ENCODE data around the gene TBC1D5. TPM values are rescaled to one million over a fixed set of nuclear protein-coding genes. Genes with fewer than 3 reads are reported as not detected.
"Not testable (repeated sequence)": the region's sequence is repeated elsewhere in the genome, so short reads cannot be mapped to it uniquely, and the experiment has no call there.

The TBC1D5 gene
- total and polyA plus RNA-seq, 12 donors, result 6.4 to 108 (median 70.7) TPM

DNA sequence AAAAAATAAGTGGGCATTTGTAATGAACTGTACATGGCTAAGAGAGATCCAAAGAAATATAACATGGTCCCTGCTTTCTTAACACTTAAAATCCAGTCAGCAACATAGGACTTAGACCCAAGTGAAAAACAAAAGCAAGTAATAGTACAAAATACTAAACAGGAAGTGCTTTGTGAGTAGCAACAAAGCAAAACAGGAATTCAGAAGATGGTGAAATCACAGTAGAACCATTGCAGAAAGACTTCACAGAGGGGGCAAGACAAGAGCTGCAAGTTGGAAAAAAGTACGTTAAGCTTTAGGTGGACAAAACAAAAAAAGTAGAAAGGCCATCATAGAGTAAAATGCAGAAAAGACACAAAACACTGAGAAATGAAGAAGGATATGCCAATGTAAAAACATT lies 116.0 kb downstream of the TBC1D5 start:
- Histone ChIP-seq H3K4me1 (replicated peaks in 1 of 2) (peaks cover 0 to 3% of the 10 kb centered on the region in 2 donors), H3K27ac (no peak overlapping the region), H3K27me3 (no peaks in the 10 kb centered on the region), H3K36me3 (replicated peaks in 1 of 2) (no peaks in the 10 kb centered on the region), H3K9me3 (replicated peaks in 1 of 3) (no peaks in the 10 kb centered on the region), H3K4me3 (no peak overlapping the region)
- no peak for DNase-seq
- TF ChIP-seq CTCF (IDR thresholded peaks at IDR 0.05) (no peak), POLR2A (IDR thresholded peaks at IDR 0.05) (no peak)
- intact Hi-C loops (cut with DNase I), result no loop called here
- WGBS, 4 donors, result 69 to 87% (median 79%) methylated on average over 1 of the region's 1 CpG

- WGBS, 4 donors, result 62 to 77% (median 70%) methylated on average over 2 of the region's 2 CpGs
- Histone ChIP-seq H3K36me3 (replicated peaks in 1 of 2) (no peaks in the 10 kb centered on the region), H3K27me3 (no peaks in the 10 kb centered on the region), H3K27ac (no peak overlapping the region), H3K9me3 (replicated peaks in 1 of 3) (no peaks in the 10 kb centered on the region), H3K4me3 (no peak overlapping the region), H3K4me1 (replicated peaks in 1 of 2) (peaks cover 0 to 3% of the 10 kb centered on the region in 2 donors)
- intact Hi-C loops (cut with DNase I), result no loop called here
- TF ChIP-seq POLR2A (IDR thresholded peaks at IDR 0.05) (no peak), CTCF (IDR thresholded peaks at IDR 0.05) (no peak)
- no peak for DNase-seq
These were observed 117.3 kb downstream of the TBC1D5 start for GRCh38 chr3:17625133-17625532.

DNA sequence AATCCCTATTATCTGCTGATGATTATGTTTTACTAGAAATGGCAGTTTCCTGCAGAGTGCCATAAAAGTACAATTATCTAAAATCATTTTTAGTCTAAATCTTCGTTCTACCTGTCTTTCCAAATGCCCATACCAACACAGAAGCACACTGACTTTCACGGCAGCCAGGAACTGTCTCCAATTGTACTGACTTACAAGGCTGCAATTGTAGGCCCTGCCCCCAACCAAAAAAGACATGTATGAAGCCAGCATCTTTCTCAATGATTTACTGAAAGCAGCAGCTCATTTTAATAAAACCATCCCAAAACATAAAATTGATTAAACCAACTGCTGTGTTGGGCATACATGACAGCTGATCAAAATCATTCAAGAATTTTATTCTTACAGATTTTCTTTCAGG lies 119.0 kb downstream of the TBC1D5 start:
- no peak overlapping the region for H3K27ac ChIP-seq
- H3K27me3 ChIP-seq, result no peaks in the 10 kb centered on the region
- no peak for DNase-seq
- no peaks in the 10 kb centered on the region for H3K36me3 ChIP-seq (replicated peaks in 1 of 2)
- no peak for TF ChIP-seq CTCF (IDR thresholded peaks at IDR 0.05)
- TF ChIP-seq POLR2A (IDR thresholded peaks at IDR 0.05), result no peak
- H3K9me3 ChIP-seq (replicated peaks in 1 of 3), result no peaks in the 10 kb centered on the region
- 93 to 100% (median 98%) methylated on average over 2 of the region's 2 CpGs for WGBS, 4 donors
- intact Hi-C loops (cut with DNase I), result no loop called here
- H3K4me3 ChIP-seq, result no peak overlapping the region
- peaks cover 0 to 3% of the 10 kb centered on the region in 2 donors for H3K4me1 ChIP-seq (replicated peaks in 1 of 2)

DNA sequence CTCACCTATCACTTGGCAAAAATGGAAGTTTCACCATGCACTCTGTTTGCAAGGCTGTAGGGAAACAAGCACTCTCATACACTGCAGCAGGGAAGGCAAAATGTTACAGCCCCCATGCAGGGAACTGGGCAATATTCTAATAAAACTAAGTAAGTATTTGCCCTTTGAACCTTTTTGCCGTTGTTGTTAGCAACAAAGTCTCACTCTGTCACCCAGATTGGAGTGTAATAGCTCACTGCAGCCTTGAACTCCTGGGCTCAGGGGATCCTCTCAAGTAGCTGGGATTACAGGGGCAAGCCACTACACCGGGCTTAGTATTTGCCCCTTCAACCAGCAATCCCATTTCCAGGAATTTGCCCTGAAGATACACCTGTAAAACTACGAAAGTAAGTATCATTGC lies 122.5 kb downstream of the TBC1D5 start:
- TF ChIP-seq POLR2A (IDR thresholded peaks at IDR 0.05) (no peak), CTCF (IDR thresholded peaks at IDR 0.05) (no peak)
- Histone ChIP-seq H3K36me3 (replicated peaks in 1 of 2) (no peaks in the 10 kb centered on the region), H3K9me3 (replicated peaks in 1 of 3) (no peaks in the 10 kb centered on the region), H3K4me3 (no peak overlapping the region), H3K4me1 (replicated peaks in 1 of 2) (peaks cover 0 to 3% of the 10 kb centered on the region in 2 donors), H3K27me3 (no peaks in the 10 kb centered on the region), H3K27ac (no peak overlapping the region)
- no peak for DNase-seq
- 75 to 86% (median 83%) methylated on average over 3 of the region's 3 CpGs for WGBS, 4 donors
- intact Hi-C loops (cut with DNase I), result no loop called here

GRCh38 chr3:17613017-17613416 lies 129.4 kb downstream of the TBC1D5 start:
- 87 to 91% (median 88%) methylated on average over 4 of the region's 4 CpGs for WGBS, 4 donors
- intact Hi-C loops (cut with DNase I), result not testable (repeated sequence)

More at GRCh38 chr3:17613017-17613416, 129.4 kb downstream of the TBC1D5 start:
- H3K4me1 ChIP-seq (replicated peaks in 1 of 2); H3K27ac ChIP-seq; H3K36me3 ChIP-seq (replicated peaks in 1 of 2); DNase-seq; H3K27me3 ChIP-seq; H3K9me3 ChIP-seq (replicated peaks in 1 of 3); H3K4me3 ChIP-seq: not testable (repeated sequence)
